PC-3 (cell line): ENCODE measurements around the gene PRKAR1A.

Source experiments
- EZH2 ChIP-seq: fragments of 300-600 bp; sonication (generic); IDR thresholded peaks from one replicate; pipeline ENCODE4 v1.6.1; 2017; ENCODE audit warnings: antibody characterized with exemption, mild to moderate bottlenecking, low read length; ENCODE audit not compliant: unreplicated experiment
- EZH2phosphoT487 ChIP-seq: fragments of 300-600 bp; sonication (generic); IDR thresholded peaks from 2 replicates; pipeline ENCODE4 v1.6.1; 2018; ENCODE audit warnings: mild to moderate bottlenecking, antibody characterized with exemption, low read length, borderline replicate concordance
- TF ChIP-seq, protein P1 (sequence below): fragments of 300-600 bp; sonication (generic); conservative IDR thresholded peaks from 2 replicates; pipeline ENCODE4 v1.5.1; 2017; ENCODE audit warnings: antibody characterized with exemption, low read depth, mild to moderate bottlenecking, low read length

DNA sequence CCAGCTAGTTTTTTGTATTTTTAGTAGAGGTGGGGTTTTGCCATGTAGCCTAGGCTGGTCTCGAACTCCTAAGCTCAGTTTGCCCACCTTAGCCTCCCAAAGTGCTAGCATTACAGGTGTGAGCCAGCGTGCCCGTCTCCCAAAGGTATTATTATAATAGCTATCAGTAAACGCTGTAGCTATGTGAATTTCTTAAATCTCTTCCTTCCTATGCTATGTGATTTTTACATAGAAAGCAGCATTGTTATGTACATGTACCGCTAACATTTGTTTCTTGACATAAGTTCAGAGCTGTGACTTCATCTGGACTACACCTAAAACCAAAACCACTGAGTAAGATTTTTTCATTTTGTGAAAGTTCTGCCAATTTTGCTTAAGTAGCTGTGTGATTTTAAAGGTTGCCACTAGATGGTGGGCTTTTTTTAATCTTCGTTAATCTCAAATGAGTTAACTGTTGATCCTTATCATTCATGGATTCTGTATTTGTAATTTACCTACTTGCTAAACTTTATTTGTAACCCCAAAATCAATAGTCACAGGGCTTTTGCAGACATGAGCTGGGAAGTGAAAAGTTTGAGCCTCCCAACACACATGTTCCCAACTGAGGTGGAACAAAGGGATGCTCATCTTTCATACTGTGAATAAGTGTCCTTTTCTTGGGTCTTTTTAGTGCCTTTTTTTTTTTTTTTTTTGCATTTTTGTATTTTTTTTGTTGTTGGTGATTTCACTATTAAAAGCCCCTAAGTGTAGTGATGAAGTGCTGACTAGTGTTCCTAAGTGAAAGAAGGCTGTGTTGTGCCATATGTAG lies 21.9 kb downstream of the PRKAR1A start:
- TF ChIP-seq, protein P1, sequence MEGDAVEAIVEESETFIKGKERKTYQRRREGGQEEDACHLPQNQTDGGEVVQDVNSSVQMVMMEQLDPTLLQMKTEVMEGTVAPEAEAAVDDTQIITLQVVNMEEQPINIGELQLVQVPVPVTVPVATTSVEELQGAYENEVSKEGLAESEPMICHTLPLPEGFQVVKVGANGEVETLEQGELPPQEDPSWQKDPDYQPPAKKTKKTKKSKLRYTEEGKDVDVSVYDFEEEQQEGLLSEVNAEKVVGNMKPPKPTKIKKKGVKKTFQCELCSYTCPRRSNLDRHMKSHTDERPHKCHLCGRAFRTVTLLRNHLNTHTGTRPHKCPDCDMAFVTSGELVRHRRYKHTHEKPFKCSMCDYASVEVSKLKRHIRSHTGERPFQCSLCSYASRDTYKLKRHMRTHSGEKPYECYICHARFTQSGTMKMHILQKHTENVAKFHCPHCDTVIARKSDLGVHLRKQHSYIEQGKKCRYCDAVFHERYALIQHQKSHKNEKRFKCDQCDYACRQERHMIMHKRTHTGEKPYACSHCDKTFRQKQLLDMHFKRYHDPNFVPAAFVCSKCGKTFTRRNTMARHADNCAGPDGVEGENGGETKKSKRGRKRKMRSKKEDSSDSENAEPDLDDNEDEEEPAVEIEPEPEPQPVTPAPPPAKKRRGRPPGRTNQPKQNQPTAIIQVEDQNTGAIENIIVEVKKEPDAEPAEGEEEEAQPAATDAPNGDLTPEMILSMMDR = peak; percentile 90
- TF ChIP-seq EZH2 (no peak), EZH2phosphoT487 (no peak)
